Sigmoid colon (tissue), 7 donors: Measurements from ENCODE around the gene LTBP1. TPM values are rescaled to one million over a fixed set of nuclear protein-coding genes. Genes with fewer than 3 reads are reported as not detected.

ENCODE experiments used
- DNase-seq: peaks from one replicate; pipeline ENCODE4 v3.0.0-alpha.2; 2019
- H3K27ac ChIP-seq, 4 donors: fragments of 200-600 bp; sonication (generic); one replicate each; pipeline ENCODE4 v1.5.1; 2016 to 2019; ENCODE audit warnings: mild to moderate bottlenecking in 1 of 4
- H3K27me3 ChIP-seq, 3 donors: fragments of 200-600 bp; sonication (generic); one replicate each; pipeline ENCODE4 v1.5.1; 2019; ENCODE audit warnings: mild to moderate bottlenecking in 1 of 3
- H3K36me3 ChIP-seq, 4 donors: fragments of 200-600 bp; sonication (generic); one replicate each; pipeline ENCODE4 v1.5.1; 2016 to 2019
- H3K4me1 ChIP-seq, 4 donors: fragments of 200-600 bp; sonication (generic); one replicate each; pipeline ENCODE4 v1.5.1; 2017 to 2019
- H3K4me3 ChIP-seq, 4 donors: fragments of 200-600 bp; sonication (generic); one replicate each; pipeline ENCODE4 v1.5.1; 2017 to 2019; ENCODE audit warnings: mild to moderate bottlenecking in 2 of 4, moderate library complexity in 1 of 4
- H3K9me3 ChIP-seq, 4 donors: fragments of 200-600 bp in 3 of 4; sonication (generic) in 3 of 4; one replicate each; pipeline versions ENCODE4 v1.5.1 to v1.6.1; 2013 to 2019
- EP300 ChIP-seq, 4 donors: sonication (generic); formaldehyde crosslinking; IDR thresholded peaks; one replicate each; pipeline ENCODE4 v1.6.1; 2017; ENCODE audit warnings: antibody characterized with exemption in 4 of 4
- POLR2A ChIP-seq, 2 donors: fragments of 450-650 bp; IDR thresholded peaks; one replicate each; pipeline ENCODE4 v1.6.1; 2016; ENCODE audit warnings: antibody characterized with exemption in 2 of 2, mild to moderate bottlenecking in 2 of 2, moderate library complexity in 2 of 2
- POLR2AphosphoS5 ChIP-seq, 4 donors: sonication (generic); formaldehyde crosslinking; IDR thresholded peaks; one replicate each; pipeline ENCODE4 v1.6.1; 2017; ENCODE audit warnings: antibody characterized with exemption in 4 of 4
- WGBS, 2 donors: extraction: QIAGEN DNeasy Blood & Tissue Kit; methylation state at CpG; one replicate each; pipeline ENCODE4 v1.1.7; 2013; 5-methylcytosine and 5-hydroxymethylcytosine counted together
- intact Hi-C: fragments of 100-400 bp; cut with DNase I; formaldehyde crosslinking; loops from one replicate; pipeline ENCODE4 v1.15.1; 2023
- polyA plus RNA-seq, 3 donors: library from polyadenylated mRNA; stranded (reverse); fragments of 200-250 nt; gene quantifications; one replicate each; pipeline ENCODE4 v1.2.3, GENCODE V29; 2013
- total RNA-seq, 4 donors: library from RNA; depleted of rRNA; stranded (reverse); fragments of >200 nt; gene quantifications; one replicate each; pipeline ENCODE4 v1.1.0, GENCODE V29; 2016
- TF ChIP-seq, protein P1 (sequence below), 4 experiments: fragments of 450-650 bp in 3 of 4; fragments of 200-600 bp in 1 of 4; IDR thresholded peaks; one replicate each; pipeline ENCODE4 v1.5.1; 2016 to 2019; ENCODE audit warnings: antibody characterized with exemption in 4 of 4, mild to moderate bottlenecking in 3 of 4, moderate library complexity in 2 of 4
- donor health status: healthy with polysubstance abuse.
- donor health status: Bipolar disorder and iron deficiency.
- donor health status: healthy.

The LTBP1 gene
- total and polyA plus RNA-seq, 7 donors, result 3.0 to 102 (median 34.2) TPM

DNA sequence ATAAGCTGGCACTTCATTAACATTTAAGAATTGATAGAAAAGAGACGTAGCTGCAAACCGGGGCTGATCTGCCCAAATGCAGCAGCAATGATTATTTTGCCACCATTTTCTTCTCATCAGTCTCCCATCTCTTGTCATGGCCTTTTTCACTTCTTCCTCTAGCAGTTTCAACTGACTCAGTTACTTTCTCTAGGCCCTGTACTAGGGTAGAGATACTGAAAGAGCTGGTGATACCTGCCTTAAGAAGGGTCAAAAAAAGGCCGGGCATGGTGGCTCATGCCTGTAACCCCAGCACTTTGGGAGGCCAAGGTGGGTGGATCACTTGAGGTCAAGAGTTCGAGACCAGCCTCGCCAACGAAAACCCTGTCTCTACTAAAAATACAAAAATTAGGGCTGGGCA lies 127.4 kb downstream of the LTBP1 start:
- Histone ChIP-seq H3K27ac (no peak overlapping the region), H3K36me3 (no peaks in the 10 kb centered on the region), H3K4me1 (peaks cover 0 to 21% (median 13%) of the 10 kb centered on the region in 4 donors), H3K27me3 (no peaks in the 10 kb centered on the region), H3K4me3 (no peak overlapping the region), H3K9me3 (no peaks in the 10 kb centered on the region)
- 96 to 97% methylated on average over 6 of the region's 6 CpGs for WGBS, 2 donors
- TF ChIP-seq, protein P1, sequence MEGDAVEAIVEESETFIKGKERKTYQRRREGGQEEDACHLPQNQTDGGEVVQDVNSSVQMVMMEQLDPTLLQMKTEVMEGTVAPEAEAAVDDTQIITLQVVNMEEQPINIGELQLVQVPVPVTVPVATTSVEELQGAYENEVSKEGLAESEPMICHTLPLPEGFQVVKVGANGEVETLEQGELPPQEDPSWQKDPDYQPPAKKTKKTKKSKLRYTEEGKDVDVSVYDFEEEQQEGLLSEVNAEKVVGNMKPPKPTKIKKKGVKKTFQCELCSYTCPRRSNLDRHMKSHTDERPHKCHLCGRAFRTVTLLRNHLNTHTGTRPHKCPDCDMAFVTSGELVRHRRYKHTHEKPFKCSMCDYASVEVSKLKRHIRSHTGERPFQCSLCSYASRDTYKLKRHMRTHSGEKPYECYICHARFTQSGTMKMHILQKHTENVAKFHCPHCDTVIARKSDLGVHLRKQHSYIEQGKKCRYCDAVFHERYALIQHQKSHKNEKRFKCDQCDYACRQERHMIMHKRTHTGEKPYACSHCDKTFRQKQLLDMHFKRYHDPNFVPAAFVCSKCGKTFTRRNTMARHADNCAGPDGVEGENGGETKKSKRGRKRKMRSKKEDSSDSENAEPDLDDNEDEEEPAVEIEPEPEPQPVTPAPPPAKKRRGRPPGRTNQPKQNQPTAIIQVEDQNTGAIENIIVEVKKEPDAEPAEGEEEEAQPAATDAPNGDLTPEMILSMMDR (IDR thresholded peaks at IDR 0.05), result no peak
- TF ChIP-seq POLR2AphosphoS5 (IDR thresholded peaks at IDR 0.05) (no peak), POLR2A (IDR thresholded peaks at IDR 0.05) (no peak), EP300 (IDR thresholded peaks at IDR 0.05) (no peak)
- intact Hi-C loops, result no loop called here
- DNase-seq, result no peak

DNA sequence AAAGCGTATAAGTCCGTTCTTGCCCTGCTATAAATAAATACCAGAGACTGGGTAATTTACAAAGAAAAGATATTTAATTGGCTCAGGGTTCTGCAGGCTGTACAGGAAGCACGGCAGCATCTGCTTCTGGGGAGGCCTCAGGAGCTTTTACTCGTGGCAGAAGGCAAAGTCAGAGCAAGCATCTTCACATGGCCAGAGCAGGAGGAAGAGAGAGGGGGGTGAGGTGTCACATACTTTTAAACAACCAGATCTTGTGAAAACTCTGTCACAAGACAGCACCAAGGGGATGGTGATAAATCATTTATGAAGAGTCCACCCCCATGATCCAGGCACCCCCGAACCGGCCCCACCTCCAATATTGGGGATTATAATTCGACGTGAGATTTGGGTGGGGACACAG lies 130.6 kb downstream of the LTBP1 start:
- H3K4me1 ChIP-seq, result peaks cover 0 to 7% (median 2%) of the 10 kb centered on the region in 4 donors
- no peak for TF ChIP-seq POLR2A (IDR thresholded peaks at IDR 0.05)
- no peaks in the 10 kb centered on the region for H3K9me3 ChIP-seq
- no peak overlapping the region for H3K27ac ChIP-seq
- H3K4me3 ChIP-seq, result no peak overlapping the region
- no peak for DNase-seq
- intact Hi-C loops, result no loop called here
- 66 to 88% methylated on average over 8 of the region's 8 CpGs for WGBS, 2 donors
- no peaks in the 10 kb centered on the region for H3K27me3 ChIP-seq
- H3K36me3 ChIP-seq, result no peaks in the 10 kb centered on the region

DNA sequence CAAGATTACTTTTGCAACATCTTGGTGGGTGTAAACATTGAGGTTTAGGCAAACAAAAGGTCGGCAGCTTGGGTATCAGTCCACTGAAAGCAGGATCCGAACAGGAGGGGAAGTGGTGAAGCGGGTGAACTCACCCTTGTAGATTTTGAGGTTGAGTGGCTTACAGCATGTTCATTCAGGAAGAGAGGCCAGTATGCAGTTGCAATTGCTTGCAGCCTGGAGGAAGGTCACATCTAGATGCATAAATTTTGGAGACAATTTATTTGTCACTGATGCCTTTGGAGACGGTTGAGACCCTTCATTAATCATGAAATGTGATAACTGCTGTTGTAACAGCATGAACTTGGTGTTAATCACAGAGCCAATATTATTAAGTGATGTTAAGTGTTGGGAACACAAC lies 131.1 kb downstream of the LTBP1 start:
- H3K4me1 ChIP-seq, result peaks cover 0 to 7% (median 2%) of the 10 kb centered on the region in 4 donors
- TF ChIP-seq, protein P1 (IDR thresholded peaks at IDR 0.05), result no peak
- no peak for TF ChIP-seq POLR2AphosphoS5 (IDR thresholded peaks at IDR 0.05)
- TF ChIP-seq EP300 (IDR thresholded peaks at IDR 0.05), result no peak
- no peak for TF ChIP-seq POLR2A (IDR thresholded peaks at IDR 0.05)
- H3K4me3 ChIP-seq, result no peak overlapping the region
- H3K27ac ChIP-seq, result no peak overlapping the region
- 45 to 74% methylated on average over 4 of the region's 4 CpGs for WGBS, 2 donors
- intact Hi-C loops, result no loop called here
- no peaks in the 10 kb centered on the region for H3K36me3 ChIP-seq
- no peak for DNase-seq
- H3K9me3 ChIP-seq, result no peaks in the 10 kb centered on the region
- no peaks in the 10 kb centered on the region for H3K27me3 ChIP-seq

DNA sequence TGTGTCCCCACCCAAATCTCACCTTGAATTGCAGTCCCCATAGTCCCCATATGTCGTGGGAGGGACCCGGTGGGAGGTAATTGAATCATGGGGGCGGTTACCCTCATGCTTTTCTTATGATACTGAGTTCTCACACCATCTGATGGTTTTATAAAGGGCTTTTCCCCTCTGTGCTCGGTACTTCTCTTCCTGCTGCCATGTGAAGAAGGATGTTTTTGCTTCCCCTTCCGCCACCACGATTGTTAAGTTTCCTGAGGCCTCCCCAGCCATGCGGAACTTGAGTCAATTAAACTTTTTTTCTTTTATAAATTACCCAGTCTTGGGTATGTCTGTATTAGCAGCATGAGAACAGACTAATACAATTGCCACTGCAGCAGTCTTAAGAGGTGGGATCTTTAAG lies 134.9 kb downstream of the LTBP1 start:
- Histone ChIP-seq H3K4me3 (no peak overlapping the region), H3K36me3 (no peaks in the 10 kb centered on the region), H3K4me1 (peaks cover 0 to 15% (median 10%) of the 10 kb centered on the region in 4 donors), H3K9me3 (no peaks in the 10 kb centered on the region), H3K27me3 (no peaks in the 10 kb centered on the region), H3K27ac (no peak overlapping the region)
- no peak for DNase-seq
- TF ChIP-seq POLR2A (IDR thresholded peaks at IDR 0.05), result no peak
- intact Hi-C loops, result no loop called here
- WGBS, 2 donors, result 56 to 89% methylated on average over 7 of the region's 7 CpGs

DNA sequence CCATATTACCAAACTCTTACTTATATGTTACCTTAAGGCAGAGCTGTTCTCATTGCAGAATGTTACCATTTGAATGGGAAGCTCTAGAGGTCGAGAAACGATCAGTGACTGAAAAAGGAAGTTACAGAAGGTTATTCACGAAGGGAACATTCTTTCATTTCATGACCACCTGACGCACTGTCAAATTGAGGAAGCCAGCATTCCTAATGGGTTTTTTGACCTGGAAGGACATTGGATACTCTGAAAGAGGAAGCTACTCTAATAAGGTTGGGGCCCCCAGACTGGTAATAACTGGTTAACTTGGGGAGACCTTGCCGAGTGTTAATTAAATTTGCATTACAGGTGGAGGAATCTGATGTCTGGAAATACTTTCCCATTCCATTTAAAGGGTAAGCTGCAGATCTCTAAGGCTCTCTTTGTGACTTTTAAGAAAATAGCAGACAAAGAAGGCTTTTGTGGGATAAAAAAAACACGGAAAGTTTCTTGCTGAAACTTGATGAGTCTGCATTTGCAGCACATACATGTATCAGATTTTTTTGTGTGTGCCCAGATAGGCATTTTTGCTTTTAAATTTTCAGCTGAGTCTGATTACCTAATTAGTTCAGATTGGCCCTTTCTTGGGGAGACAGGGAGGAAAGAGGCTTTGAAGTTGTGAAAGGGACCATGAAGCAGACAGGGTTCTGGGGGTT lies 137.1 kb downstream of the LTBP1 start:
- no peaks in the 10 kb centered on the region for H3K27me3 ChIP-seq
- H3K4me3 ChIP-seq, result no peak overlapping the region
- H3K27ac ChIP-seq, result no peak overlapping the region

More for the DNA sequence above, 137.1 kb downstream of the LTBP1 start:
- no peaks in the 10 kb centered on the region for H3K9me3 ChIP-seq
- peaks cover 0 to 13% (median 12%) of the 10 kb centered on the region in 4 donors for H3K4me1 ChIP-seq
- TF ChIP-seq EP300 (IDR thresholded peaks at IDR 0.05) (no peak), POLR2AphosphoS5 (IDR thresholded peaks at IDR 0.05) (no peak), POLR2A (IDR thresholded peaks at IDR 0.05) (no peak)
- TF ChIP-seq, protein P1 (IDR thresholded peaks at IDR 0.05), result no peak
- DNase-seq, result no peak
- intact Hi-C loops, result no loop called here
- WGBS, 2 donors, result 67 to 87% methylated on average over 6 of the region's 6 CpGs
- H3K36me3 ChIP-seq, result no peaks in the 10 kb centered on the region
